Measurements from ENCODE around the gene ACSL1.
"Not testable (repeated sequence)": the region's sequence is repeated elsewhere in the genome, so short reads cannot be mapped to it uniquely, and the experiment has no call there.

The ACSL1 gene

GRCh38 chr4:184750926-184751584, 74.7 kb downstream of the ACSL1 start:
- DNase-seq, result no peak

GRCh38 chr4:184748251-184748652, 77.5 kb downstream of the ACSL1 start:
- no peak for DNase-seq

DNA sequence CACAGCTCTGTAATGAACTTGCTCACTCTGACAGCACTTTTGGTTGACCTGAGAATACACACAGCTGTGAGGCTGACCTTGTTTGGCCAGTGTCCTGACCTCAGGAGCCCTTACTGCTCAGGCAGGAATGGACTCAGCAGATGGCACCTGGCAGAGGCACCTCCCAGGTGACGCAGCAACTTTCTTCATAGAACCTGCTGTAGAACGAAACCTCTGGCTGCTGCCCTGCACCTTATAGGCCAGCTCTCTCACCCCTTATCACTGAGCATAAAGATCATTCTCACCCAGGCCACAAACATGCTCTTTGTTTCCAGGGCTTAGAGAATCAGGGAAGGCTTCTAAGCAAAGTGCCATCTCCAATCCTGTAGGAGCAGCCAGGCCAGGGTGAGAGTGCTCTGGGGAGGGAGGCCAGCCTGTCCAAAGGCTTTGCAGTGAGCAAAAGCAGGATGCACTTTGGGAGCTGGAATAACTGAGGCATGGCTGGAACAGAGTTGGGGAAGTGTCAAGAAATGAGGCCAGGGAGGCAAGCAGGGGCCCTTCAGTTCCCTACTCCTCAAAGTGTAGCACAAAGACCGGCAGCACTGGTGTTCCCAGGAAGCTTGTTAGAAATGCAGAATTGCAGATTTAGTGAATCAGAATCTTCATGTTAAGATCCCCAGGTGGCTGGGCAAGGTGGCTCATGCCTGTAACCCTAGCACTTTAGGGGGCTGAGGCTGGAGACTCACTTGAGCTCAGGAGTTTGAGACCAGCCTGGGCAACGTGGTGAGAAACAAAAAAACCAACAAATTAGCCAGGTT, 78.5 kb downstream of the ACSL1 start:
- no peak for DNase-seq

GRCh38 chr4:184745831-184746795, 79.7 kb downstream of the ACSL1 start:
- peak; percentile 88 for DNase-seq

- DNase-seq, result no peak
These were observed 81.5 kb downstream of the ACSL1 start for GRCh38 chr4:184744236-184744635.

DNA sequence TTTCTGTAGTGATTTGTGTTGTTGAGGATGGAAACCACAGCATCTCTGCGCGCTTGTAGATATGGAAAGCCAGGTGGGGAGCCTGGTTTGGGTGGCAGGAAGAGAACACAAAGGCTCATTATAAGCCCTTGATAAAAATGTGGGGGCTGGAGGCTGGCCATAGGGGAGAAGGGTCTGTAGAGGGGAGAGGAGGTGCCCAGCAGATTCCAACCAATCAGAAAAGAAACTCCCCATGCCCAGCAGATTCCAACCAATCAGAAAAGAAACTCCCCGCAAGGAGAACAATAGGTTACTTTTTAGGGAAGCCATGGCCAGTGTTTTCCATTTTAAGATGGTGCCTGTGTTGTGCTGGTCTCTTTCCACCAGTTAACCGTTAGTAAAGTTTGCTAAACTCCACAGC, 82.1 kb downstream of the ACSL1 start:
- DNase-seq, result no peak

DNA sequence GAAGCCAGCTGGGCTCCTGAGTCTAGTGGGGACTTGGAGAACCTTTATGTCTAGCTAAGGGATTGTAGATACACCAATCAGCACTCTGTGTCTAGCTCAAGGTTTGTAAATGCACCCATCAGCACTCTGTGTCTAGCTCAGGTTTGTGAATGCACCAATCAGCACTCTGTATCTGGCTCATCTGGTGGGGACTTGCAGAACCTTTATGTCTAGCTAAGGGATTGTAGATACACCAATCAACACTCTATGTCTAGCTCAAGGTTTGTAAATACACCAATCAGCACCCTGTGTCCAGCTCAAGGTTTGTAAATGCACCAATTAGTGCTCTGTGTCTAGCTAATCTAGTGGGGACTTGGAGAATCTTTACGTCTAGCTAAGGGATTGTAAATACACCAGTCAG, 84.1 kb downstream of the ACSL1 start:
- not testable (repeated sequence) for DNase-seq

GRCh38 chr4:184740980-184741391, 84.8 kb downstream of the ACSL1 start:
- no peak for DNase-seq

GRCh38 chr4:184739575-184739974, 86.2 kb downstream of the ACSL1 start:
- peak; percentile 82 for DNase-seq

DNA sequence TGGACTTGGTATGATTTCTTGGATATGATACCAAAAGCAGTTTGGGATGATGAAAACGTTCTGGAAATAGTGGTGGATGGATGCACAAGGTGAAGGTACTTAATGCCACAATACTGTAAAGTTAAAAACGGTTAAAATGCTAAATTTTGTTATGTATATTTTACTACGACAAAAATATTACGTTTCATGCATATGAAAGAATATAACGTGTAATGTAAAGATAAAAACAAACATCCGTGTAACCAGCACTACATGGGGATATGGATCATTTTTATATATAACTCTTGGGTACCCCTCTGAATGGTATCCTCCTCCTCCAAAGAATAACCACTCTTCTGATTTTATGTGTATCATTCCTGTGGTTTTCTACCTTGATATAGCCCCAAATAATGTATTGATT, 91.0 kb downstream of the ACSL1 start:
- DNase-seq, result no peak

DNA sequence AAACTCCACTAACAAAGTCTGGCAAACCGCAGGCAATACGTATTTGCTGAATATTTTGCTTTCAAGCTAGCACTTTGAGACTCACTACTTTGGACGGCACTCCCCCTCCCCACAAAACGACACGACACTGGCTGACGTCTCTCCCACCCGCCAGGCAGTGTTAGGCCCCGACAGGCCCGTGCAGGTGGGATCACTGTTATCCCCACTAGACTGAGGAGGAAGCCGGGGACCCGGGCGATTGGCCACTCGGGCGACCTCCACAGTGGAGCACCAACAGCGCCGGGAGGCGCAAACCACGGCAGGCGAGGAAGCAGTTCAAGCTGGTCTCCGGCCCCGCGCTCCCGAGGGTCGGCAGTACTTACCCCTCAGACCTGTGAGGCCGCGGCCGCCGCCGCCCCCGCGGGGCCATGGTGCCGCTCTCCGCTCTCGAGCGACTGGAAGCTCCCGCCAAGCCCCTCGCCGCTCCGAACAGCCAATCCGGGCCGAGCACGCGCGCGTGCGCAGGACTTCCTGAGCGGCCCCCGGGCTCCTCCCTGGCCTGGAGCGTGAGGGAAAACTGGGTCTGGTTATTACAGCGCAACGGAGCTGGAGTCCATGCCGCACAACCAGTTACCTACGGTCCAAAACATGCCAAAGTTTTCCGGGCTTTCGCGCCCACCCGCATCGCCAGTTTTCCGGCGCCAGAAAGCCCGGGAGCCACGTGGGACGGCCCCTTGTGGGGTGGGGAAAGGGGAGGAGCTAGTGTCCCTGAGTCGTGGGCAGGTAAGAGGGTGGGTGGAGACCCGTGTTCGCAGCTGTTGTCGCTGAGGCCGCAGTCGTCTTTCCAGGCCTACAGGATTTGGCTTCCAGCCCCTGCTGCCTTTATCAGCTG, 91.9 kb downstream of the ACSL1 start, which contains the start of gene CENPU:
TSS of gene CENPU (minus strand) at position 443 of the 871 bp plus-strand sequence. CDS start at position 409, 34 bp downstream.
- peak; percentile 98 for DNase-seq

- no peak for DNase-seq
These were observed 93.6 kb downstream of the ACSL1 start for GRCh38 chr4:184732126-184732525.

GRCh38 chr4:184731056-184731455, 94.7 kb downstream of the ACSL1 start:
- no peak for DNase-seq

DNA sequence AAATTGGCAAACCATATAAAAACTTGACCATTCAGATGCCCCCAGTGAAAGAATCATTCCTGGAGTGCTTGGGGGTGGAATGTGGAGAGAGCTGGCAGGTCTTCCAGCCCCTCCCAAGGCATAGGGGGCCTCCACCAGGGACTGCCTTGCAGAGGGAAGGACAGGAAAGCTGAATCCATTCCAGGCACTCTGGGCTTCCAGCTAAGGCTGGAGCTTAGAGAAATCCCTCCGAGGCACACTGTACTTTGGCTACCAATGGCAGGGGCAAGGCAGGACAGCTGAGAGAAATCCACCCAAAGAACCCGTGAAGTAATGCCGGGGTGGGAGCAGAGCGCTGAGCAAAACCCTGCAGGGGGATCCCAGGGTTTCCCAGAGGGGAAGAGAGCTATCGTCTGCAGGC, 95.8 kb downstream of the ACSL1 start:
- no peak for DNase-seq

DNA sequence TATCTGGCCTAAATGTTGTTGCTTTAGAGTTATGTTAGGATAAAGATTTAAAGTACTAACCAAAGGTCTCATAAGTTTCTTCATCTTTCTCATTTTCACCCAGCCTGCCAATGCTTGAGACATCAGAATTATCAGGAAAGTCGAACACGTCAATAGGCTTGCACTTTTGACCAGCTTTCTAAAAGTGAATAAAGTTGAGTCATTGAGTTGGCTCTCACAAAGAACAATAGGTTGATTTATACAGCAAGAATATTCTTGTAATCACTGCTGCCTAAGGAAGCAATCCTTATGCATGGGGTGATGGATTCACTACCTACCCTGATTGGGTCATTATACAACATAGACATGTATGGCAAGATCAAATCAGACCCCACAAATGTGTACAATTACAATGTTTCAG, 96.9 kb downstream of the ACSL1 start:
- no peak for DNase-seq

GRCh38 chr4:184727430-184727829, 98.3 kb downstream of the ACSL1 start:
- peak; percentile 57 for DNase-seq

GRCh38 chr4:184722798-184723197, 103.0 kb downstream of the ACSL1 start:
- DNase-seq, result peak; percentile 11

GRCh38 chr4:184721254-184721653, 104.5 kb downstream of the ACSL1 start:
- DNase-seq, result no peak

GRCh38 chr4:184719407-184719806, 106.4 kb downstream of the ACSL1 start:
- DNase-seq, result no peak

- DNase-seq, result no peak
These were observed 110.2 kb downstream of the ACSL1 start for GRCh38 chr4:184715526-184715925.

GRCh38 chr4:184713887-184714286, 111.9 kb downstream of the ACSL1 start:
- DNase-seq, result no peak

GRCh38 chr4:184712322-184712721, 113.4 kb downstream of the ACSL1 start:
- no peak for DNase-seq
